Hematopoietic multipotent progenitor cell treated with erythropoietin and hydrocortisone succinate and interleukin-3 and kit ligand, for 8 days (in vitro differentiated cells): ENCODE results near the gene TET3.
A peak's percentile ranks its signal among the peaks of the same experiment; 100 is the strongest.

Experiments used
- DNase-seq: peaks from one replicate; pipeline ENCODE4 v3.0.0-alpha.2; 2015

Gene TET3

GRCh38 chr2:73965053-73965452 lies 19.7 kb upstream of the TET3 start:
- no peak for DNase-seq

- DNase-seq, result no peak
Measured at GRCh38 chr2:73968357-73968937, 16.3 kb upstream of the TET3 start.

- no peak for DNase-seq
Measured at GRCh38 chr2:73969356-73969755, 15.4 kb upstream of the TET3 start.

- no peak for DNase-seq
Measured at GRCh38 chr2:73970141-73970803, 14.4 kb upstream of the TET3 start.

GRCh38 chr2:73970850-73971471 lies 13.7 kb upstream of the TET3 start:
- DNase-seq, result peak; percentile 98

GRCh38 chr2:73971722-73972121 lies 13.0 kb upstream of the TET3 start:
- DNase-seq, result no peak

GRCh38 chr2:73972846-73973245 lies 11.9 kb upstream of the TET3 start:
- DNase-seq, result no peak

- no peak for DNase-seq
Measured at GRCh38 chr2:73975731-73976130, 9.0 kb upstream of the TET3 start.

GRCh38 chr2:73976803-73977202 lies 7.9 kb upstream of the TET3 start:
- no peak for DNase-seq

- no peak for DNase-seq
Measured at GRCh38 chr2:73977466-73977865, 7.2 kb upstream of the TET3 start.

- no peak for DNase-seq
Measured at GRCh38 chr2:73979021-73979420, 5.7 kb upstream of the TET3 start.

GRCh38 chr2:73979686-73980085 lies 5.0 kb upstream of the TET3 start:
- DNase-seq, result no peak

GRCh38 chr2:73980566-73980965 lies 4.1 kb upstream of the TET3 start:
- no peak for DNase-seq

GRCh38 chr2:73981081-73982001 lies 3.4 kb upstream of the TET3 start:
- peak; percentile 78 for DNase-seq

GRCh38 chr2:73982140-73982617 lies 2.5 kb upstream of the TET3 start:
- DNase-seq, result no peak

GRCh38 chr2:73983322-73984202 lies 1.1 kb upstream of the TET3 start:
- DNase-seq, result peak; percentile 49

GRCh38 chr2:73984922-73985307 lies 205 bp downstream of the TET3 start:
- DNase-seq, result no peak

- peak; percentile 49 for DNase-seq
Measured at GRCh38 chr2:73985308-73986084, 786 bp downstream of the TET3 start.

GRCh38 chr2:73986085-73986681 lies 1.5 kb downstream of the TET3 start:
- DNase-seq, result no peak

GRCh38 chr2:73987109-73987947 lies 2.6 kb downstream of the TET3 start:
- peak; percentile 62 for DNase-seq
